NCI-H510A treated with DMSO at 0.1 percent for 48 hours (cell line): Measurements from ENCODE around the gene CAMK2B.

Source experiments
- DNase-seq: peaks from one replicate; lab custom pipeline; 2025; lab: John Stamatoyannopoulos, UW

CAMK2B gene

DNA sequence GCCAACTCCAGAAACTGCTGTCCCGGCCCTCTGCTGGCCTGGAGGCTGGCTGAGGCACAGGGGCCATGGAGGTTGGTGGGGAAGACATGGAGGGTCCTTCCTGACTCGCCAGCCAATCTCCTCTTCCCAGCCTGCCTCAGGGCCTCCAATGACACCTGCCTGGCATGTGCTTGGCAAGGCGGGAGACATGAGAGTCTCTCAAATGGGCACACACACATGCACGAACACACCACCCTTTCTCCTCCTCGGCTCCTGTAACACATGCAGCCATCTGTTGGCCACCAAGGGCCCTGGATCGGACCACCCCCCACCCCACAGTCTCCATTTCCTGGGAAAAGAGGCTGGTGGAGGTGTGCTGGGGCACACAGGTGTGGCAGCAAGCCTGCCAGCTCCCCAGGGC lies 68.2 kb downstream of the CAMK2B start:
- DNase-seq: no peak

DNA sequence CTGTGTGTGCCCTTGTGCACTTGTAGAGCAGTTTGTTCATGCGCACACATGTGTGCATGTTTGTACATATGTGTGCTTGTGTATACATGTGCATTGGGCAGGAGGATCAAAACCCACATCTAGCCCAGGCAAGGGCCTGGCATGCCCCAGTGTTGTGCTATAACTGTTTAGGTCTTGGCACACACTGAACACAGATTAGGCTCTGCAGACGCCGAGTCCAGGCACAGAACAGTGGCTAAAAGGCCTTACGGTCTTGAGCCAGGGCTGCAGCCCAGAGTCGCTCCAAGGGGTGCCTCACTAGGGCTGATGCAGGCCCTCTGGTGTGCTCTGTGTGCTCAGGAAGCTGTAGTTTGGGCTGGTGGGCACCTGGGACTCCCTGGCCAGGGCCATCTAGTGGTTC lies 68.9 kb downstream of the CAMK2B start:
- no peak for DNase-seq

DNA sequence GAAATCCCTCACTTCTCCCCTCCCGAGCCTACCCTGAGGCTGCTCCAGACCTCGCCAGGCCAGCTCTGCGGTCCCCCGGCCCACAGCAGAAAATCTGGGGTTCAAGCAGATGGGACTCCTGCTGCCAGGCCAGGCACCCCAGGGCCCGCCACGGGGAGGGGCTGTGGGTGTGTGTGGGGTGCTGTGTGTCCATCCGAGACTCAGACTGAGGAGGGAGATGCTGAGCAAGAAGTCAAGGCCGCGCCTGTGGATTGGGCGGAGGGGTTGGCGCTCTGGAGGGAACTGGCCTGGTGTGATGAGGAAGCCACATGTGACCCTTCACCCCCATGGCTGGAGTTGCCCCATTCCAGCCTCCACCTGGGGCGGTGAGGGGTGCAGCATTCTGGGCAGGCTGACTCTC lies 73.5 kb downstream of the CAMK2B start:
- no peak for DNase-seq

- DNase-seq: no peak
These were observed 74.1 kb downstream of the CAMK2B start for GRCh38 chr7:44251269-44251668.

DNA sequence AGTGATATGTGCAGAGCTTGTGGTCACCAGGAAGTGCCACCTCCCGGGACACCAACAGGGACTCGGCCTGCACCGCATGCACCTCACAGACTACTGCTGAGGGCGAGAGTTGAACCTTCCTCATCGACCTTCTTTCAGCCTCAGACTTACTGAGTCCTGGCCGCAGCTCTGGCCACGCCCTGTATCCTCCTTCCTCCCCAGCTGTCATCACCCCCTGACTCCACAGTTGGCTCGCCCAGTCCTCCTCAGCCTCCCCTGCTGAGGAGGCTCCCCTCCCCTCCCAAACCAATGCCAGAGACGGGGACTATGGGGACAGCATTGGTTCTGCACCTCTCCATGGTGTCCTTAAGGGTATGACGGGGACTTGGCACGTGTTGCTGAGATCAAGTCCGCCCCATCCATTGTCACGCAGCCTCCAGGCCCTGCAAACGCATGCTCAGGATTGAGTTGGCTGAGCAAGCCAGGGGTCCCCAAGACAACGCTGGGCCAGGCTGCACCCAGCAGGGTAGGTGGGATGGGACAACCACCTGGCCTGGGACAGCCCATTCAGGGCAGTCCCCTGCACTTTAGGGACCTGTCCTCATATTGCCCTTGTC lies 75.7 kb downstream of the CAMK2B start:
- DNase-seq: no peak

- DNase-seq: no peak
These were observed 77.3 kb downstream of the CAMK2B start for GRCh38 chr7:44247868-44248651.

GRCh38 chr7:44246396-44247113 lies 78.8 kb downstream of the CAMK2B start:
- no peak for DNase-seq

GRCh38 chr7:44244282-44244681 lies 81.1 kb downstream of the CAMK2B start:
- DNase-seq: no peak

DNA sequence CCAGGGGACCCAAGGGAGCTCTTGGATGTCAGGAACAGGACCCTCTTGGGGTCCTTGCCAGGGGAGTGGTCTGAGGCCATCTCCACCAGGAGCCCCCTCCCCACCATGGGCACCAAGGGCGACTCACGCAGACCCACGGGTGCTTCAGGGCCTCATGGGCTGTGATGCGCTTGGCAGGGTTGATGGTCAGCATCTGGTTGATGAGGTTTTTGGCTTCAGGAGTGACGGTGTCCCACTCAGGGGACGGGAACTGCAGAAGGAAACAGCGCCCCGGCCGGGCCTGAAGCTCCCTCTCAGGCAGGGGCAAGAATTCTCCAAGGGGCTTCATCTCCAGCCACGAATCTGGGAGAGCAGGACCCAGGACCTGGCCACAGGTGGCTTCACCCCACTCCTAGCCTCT lies 83.3 kb downstream of the CAMK2B start:
- no peak for DNase-seq

GRCh38 chr7:44240983-44241510 lies 84.3 kb downstream of the CAMK2B start:
- DNase-seq: peak; percentile 72

DNA sequence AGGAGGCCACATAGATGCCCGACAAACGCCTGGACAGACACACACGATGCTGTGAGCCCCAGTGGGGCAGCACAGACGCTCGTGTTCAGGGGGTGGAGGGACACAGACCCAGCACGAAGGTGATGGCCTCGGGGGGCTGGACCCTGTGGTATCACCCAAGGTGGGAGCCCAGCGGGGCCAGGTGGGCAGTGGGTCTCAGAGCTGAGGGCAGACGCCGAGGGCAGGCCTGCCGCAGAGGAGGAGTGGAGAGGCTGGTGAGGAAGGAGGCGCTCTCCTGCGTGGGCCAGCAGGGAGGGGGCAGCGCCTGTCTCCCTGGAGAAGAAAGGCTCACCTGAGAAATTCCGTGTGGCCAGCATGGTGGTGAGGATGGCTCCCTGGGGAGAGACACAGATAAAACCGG lies 85.0 kb downstream of the CAMK2B start:
- no peak for DNase-seq

GRCh38 chr7:44239361-44239760 lies 86.0 kb downstream of the CAMK2B start:
- DNase-seq: no peak

GRCh38 chr7:44238116-44238695 lies 87.2 kb downstream of the CAMK2B start:
- no peak for DNase-seq

DNA sequence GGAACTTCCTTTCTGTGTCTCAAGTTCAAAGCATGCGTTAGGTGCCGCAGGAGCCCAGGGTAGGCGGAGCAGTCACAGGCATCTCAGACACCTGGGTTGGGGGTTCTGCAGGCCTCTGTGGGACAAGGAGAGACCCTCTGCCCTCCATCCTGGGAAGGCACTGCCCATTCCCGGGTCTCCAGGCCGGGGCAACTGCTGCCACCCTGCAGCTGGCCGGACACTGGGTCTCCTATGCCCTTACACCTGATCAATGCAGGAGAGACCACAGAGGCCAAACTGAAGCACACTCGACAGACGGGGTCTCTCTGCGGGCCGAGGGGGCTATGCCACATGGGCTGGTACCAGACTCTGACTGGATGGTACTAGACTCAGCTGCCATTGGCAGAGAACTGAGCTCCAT lies 87.7 kb downstream of the CAMK2B start:
- DNase-seq: no peak

- no peak for DNase-seq
These were observed 89.1 kb downstream of the CAMK2B start for GRCh38 chr7:44236333-44236728.

- peak; percentile 14 for DNase-seq
These were observed 89.6 kb downstream of the CAMK2B start for GRCh38 chr7:44235582-44236332.

DNA sequence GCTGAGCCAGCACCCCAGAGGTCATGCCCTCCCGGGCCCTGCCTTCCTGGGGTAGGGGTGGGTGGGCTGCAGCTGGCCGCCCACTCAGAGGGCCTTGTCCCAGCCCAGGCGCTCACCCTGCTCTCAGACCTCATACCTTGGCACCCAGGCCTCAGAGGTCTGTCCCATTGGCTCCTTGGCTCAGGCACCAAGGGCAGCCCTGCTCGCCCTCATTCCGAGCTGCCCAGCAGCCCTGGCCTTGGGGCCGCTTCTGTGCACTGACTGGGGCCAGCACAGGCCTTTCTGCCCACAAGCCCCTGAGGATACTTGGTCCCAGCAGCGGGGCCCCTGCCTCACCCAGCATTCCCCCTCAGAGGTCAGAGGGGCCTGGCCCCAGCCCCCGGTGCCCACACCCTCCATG lies 90.3 kb downstream of the CAMK2B start:
- DNase-seq: no peak

- DNase-seq: no peak
These were observed 92.3 kb downstream of the CAMK2B start for GRCh38 chr7:44232901-44233715.

DNA sequence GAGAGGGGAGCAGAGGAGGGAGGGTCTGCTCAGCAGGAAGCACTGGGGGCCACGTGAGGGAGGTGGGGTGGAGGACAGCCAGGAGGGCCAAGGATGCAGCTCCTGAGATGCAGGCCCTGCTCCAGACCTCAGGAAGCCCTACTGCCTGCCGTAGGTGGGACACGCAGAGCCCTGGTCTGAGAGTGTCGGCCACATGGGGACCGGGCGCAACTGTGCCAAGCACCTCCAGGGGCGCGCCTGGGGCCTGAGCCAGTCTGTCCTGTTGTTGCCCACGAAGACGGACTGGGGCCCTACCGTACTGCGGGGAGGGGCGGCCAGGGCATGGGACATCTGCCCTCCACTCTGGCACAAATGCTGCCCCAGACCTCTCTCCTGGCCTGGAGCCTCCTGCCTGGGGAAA lies 93.0 kb downstream of the CAMK2B start:
- DNase-seq: no peak

GRCh38 chr7:44231088-44231487 lies 94.3 kb downstream of the CAMK2B start:
- no peak for DNase-seq

- no peak for DNase-seq
These were observed 95.1 kb downstream of the CAMK2B start for GRCh38 chr7:44230286-44230685.
